ENCODE data around the gene ANKS1B.

ANKS1B gene

GRCh38 chr12:98783420-98783819 lies 1201.3 kb downstream of the ANKS1B start:
- CTCF ChIA-PET: interaction anchor here (0.7 to 1.4 kb wide), 2 partner anchors 21 to 84 kb away, joined by 3 read pairs; no protein-coding TSS in a partner anchor
- Histone ChIP-seq H3K9me3 (ENCODE audit: control insufficient read depth, insufficient read depth, low read depth, low read length) (no peaks in the 10 kb centered on the region), H3K4me3 (ENCODE audit: low read depth, low read length) (no peak overlapping the region), H3K27ac (ENCODE audit: extremely low read depth, low read depth, low read length) (no peak overlapping the region), H3K36me3 (ENCODE audit: control insufficient read depth in 2 of 2, insufficient read depth in 1 of 2, low read length in 2 of 2) (no peaks in the 10 kb centered on the region), H3K4me1 (ENCODE audit: control insufficient read depth, insufficient read depth, low read length) (no peaks in the 10 kb centered on the region)
- POLR2A ChIA-PET: no interaction called here
- TF ChIP-seq ZBTB49 (tag by site-specific recombination; IDR thresholded peaks at IDR 0.05; ENCODE audit: low read depth): no peak

GRCh38 chr12:98780261-98780660 lies 1204.5 kb downstream of the ANKS1B start:
- H3K4me3 ChIP-seq (ENCODE audit: low read depth, low read length): no peak overlapping the region
- ChIA-PET POLR2A (no interaction called here), CTCF (no interaction called here)
- no peaks in the 10 kb centered on the region for H3K36me3 ChIP-seq (ENCODE audit: control insufficient read depth in 2 of 2, insufficient read depth in 1 of 2, low read length in 2 of 2)
- no peaks in the 10 kb centered on the region for H3K4me1 ChIP-seq (ENCODE audit: control insufficient read depth, insufficient read depth, low read length)
- H3K27ac ChIP-seq (ENCODE audit: extremely low read depth, low read depth, low read length): no peak overlapping the region
- H3K9me3 ChIP-seq (ENCODE audit: control insufficient read depth, insufficient read depth, low read depth, low read length): no peaks in the 10 kb centered on the region
- no peak for TF ChIP-seq ZNF768 (tag by site-specific recombination; IDR thresholded peaks at IDR 0.05)
- TF ChIP-seq ZBTB6 (tag by site-specific recombination; IDR thresholded peaks at IDR 0.05): no peak
- TF ChIP-seq ZNF654 (tag by site-specific recombination; IDR thresholded peaks at IDR 0.05; ENCODE audit: low read depth): no peak
- no peak for TF ChIP-seq HOXD13 (CRISPR knock-in tag; IDR thresholded peaks at IDR 0.05; ENCODE audit: borderline replicate concordance)
- TF ChIP-seq ZFP3 (tag by site-specific recombination; IDR thresholded peaks at IDR 0.05; ENCODE audit: low read depth): no peak
- TF ChIP-seq ZNF48 (tag by site-specific recombination; IDR thresholded peaks at IDR 0.05): no peak
- TF ChIP-seq MZF1 (tag by site-specific recombination; IDR thresholded peaks at IDR 0.05; ENCODE audit: borderline replicate concordance): no peak
- no peak for TF ChIP-seq ZNF175 (tag by site-specific recombination; IDR thresholded peaks at IDR 0.05)

- H3K36me3 ChIP-seq (ENCODE audit: control insufficient read depth in 2 of 2, insufficient read depth in 1 of 2, low read length in 2 of 2): no peaks in the 10 kb centered on the region
- H3K9me3 ChIP-seq (ENCODE audit: control insufficient read depth, insufficient read depth, low read depth, low read length): no peaks in the 10 kb centered on the region
- CTCF ChIA-PET: interaction anchor here (0.6 kb wide), 1 partner anchor 120 kb away, joined by 5 read pairs; no protein-coding TSS in a partner anchor
- H3K4me3 ChIP-seq (ENCODE audit: low read depth, low read length): no peak overlapping the region
- no peak overlapping the region for H3K27ac ChIP-seq (ENCODE audit: extremely low read depth, low read depth, low read length)
- POLR2A ChIA-PET: no interaction called here
- H3K4me1 ChIP-seq (ENCODE audit: control insufficient read depth, insufficient read depth, low read length): peaks cover 14% of the 10 kb centered on the region; the same call in 1 of the 2 replicates
- TF ChIP-seq ZNF555 (tag by site-specific recombination; conservative IDR thresholded peaks at IDR 0.05) (no peak), FEZF1 (tag by site-specific recombination; IDR thresholded peaks at IDR 0.05) (no peak), KLF17 (tag by site-specific recombination; IDR thresholded peaks at IDR 0.05) (no peak), ZNF133 (tag by site-specific recombination; IDR thresholded peaks at IDR 0.05) (no peak), IKZF3 (tag by site-specific recombination; IDR thresholded peaks at IDR 0.05) (no peak), ZNF514 (tag by site-specific recombination; IDR thresholded peaks at IDR 0.05) (no peak), ZSCAN4 (tag by site-specific recombination; IDR thresholded peaks at IDR 0.05) (no peak), ZNF48 (tag by site-specific recombination; IDR thresholded peaks at IDR 0.05) (no peak), GLIS1 (tag by site-specific recombination; IDR thresholded peaks at IDR 0.05) (no peak), ZNF302 (tag by site-specific recombination; IDR thresholded peaks at IDR 0.05; ENCODE audit: low read depth) (no peak), ZNF311 (tag by site-specific recombination; IDR thresholded peaks at IDR 0.05; ENCODE audit: borderline replicate concordance) (no peak), ELK4 (IDR thresholded peaks at IDR 0.05; ENCODE audit: borderline replicate concordance, low read depth, low read length) (no peak), ZFP69B (tag by site-specific recombination; IDR thresholded peaks at IDR 0.05) (no peak), ZNF175 (tag by site-specific recombination; IDR thresholded peaks at IDR 0.05) (no peak), KLF9 (tag by site-specific recombination; IDR thresholded peaks at IDR 0.05; ENCODE audit: low read depth) (no peak), ZNF169 (tag by site-specific recombination; IDR thresholded peaks at IDR 0.05) (no peak), YY1 (tag by site-specific recombination; IDR thresholded peaks at IDR 0.05) (no peak), ZNF174 (tag by site-specific recombination; IDR thresholded peaks at IDR 0.05) (no peak), ZBTB8A (tag by site-specific recombination; IDR thresholded peaks at IDR 0.05) (no peak)
These were observed 1211.9 kb downstream of the ANKS1B start for GRCh38 chr12:98772818-98773217.

Measured in HEK293 (cell line).